HG03575 (cell line): ENCODE measurements around the gene COL4A2.

Source experiments
- ATAC-seq: cut with Tn5 transposase; IDR thresholded peaks from one replicate; pipeline ENCODE4 v1.9.1; 2021; ENCODE audit not compliant: unreplicated experiment, insufficient number of reproducible peaks, low FRiP score; ENCODE audit errors: extremely low read depth

COL4A2 gene

GRCh38 chr13:110506859-110507566 is 199.9 kb downstream of the COL4A2 start:
- no peak for ATAC-seq

GRCh38 chr13:110507678-110508381 is 200.7 kb downstream of the COL4A2 start:
- no peak for ATAC-seq

GRCh38 chr13:110509478-110509926 is 202.4 kb downstream of the COL4A2 start:
- ATAC-seq, result no peak

DNA sequence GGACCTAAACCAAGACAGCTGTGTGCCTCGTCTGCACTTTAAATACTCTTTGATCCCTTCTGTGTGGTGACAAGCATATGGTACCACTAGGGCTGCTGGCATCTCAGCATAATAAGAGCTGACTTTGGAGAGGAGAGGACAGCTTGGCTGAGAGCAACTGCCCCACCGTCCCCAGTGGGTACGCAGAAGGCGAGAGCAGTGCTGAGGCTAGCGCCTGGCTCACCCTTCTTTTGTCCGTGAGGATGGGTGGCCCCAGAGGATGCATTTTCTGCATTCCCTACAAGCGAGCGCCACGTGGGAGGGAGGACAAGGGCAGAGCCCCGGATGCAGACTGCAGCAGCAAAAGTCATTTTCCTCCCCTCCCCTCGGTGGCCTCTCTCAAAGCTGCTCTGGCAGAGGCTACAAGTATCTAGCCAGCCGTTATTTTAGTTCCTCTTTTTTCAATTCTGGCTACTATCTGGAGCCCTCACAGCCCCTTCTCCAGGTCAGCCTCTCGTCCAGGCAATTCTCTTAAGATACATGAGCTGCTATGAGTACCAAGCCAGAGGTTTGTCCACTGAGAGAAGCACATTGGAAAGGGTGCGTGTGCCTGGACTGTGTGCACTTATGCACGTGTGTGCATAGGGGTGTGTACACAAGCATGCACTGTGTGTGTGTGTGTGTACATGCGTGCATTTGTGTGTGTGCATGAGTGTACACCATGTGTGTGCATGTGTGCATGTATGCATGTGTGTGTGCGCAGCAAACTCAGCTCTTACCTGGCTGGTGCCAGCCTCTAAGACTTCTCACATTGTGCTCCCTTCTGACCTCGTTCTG is 203.1 kb downstream of the COL4A2 start:
- no peak for ATAC-seq

GRCh38 chr13:110511509-110512181 is 204.6 kb downstream of the COL4A2 start:
- no peak for ATAC-seq

GRCh38 chr13:110512198-110512740 is 205.2 kb downstream of the COL4A2 start:
- no peak for ATAC-seq

DNA sequence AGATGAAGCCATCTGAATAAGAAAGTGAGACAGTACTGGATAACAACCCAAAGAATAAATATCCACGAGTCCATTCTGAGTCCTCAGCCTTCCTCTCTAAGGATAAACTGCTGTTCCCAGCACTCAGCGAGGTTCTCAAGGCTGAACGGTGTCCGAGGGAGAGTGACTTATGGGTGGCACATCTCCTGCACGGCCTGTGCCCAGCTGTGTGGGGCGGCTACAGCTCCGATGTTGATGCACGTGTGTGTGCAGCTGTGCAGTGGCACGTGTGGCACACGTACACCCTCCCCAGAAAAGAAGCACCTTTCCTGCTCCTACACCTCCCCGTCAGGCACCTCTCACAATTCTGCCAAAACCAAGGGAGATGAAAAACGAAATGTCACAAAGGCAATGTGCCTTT is 209.4 kb downstream of the COL4A2 start:
- ATAC-seq, result no peak

- ATAC-seq, result no peak
Observed at GRCh38 chr13:110517505-110518225, 210.6 kb downstream of the COL4A2 start.

- no peak for ATAC-seq
Observed at GRCh38 chr13:110518226-110518525, 211.1 kb downstream of the COL4A2 start.

DNA sequence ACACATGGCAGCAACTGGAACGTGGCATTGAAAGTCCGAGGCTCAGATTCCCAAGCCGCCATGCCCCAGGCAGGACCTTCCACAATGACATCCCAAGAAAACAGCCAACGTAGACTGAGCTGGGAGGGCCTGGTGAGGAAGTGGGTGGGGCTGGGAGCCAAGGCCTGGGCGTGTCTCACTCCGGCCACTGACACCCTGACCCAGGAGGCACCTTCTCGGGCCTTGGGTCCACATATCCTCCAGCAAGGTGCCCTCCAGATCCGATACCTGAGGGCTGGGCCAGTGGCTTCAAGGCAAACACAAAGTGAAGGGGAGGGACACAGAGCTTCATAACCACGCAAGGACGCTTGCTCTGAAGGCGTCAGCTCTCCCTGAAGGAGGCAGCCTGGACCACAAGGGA is 211.5 kb downstream of the COL4A2 start:
- no peak for ATAC-seq

- ATAC-seq, result no peak
Observed at GRCh38 chr13:110519046-110519445, 212.0 kb downstream of the COL4A2 start.

- ATAC-seq, result no peak
Observed at GRCh38 chr13:110519506-110519905, 212.4 kb downstream of the COL4A2 start.

DNA sequence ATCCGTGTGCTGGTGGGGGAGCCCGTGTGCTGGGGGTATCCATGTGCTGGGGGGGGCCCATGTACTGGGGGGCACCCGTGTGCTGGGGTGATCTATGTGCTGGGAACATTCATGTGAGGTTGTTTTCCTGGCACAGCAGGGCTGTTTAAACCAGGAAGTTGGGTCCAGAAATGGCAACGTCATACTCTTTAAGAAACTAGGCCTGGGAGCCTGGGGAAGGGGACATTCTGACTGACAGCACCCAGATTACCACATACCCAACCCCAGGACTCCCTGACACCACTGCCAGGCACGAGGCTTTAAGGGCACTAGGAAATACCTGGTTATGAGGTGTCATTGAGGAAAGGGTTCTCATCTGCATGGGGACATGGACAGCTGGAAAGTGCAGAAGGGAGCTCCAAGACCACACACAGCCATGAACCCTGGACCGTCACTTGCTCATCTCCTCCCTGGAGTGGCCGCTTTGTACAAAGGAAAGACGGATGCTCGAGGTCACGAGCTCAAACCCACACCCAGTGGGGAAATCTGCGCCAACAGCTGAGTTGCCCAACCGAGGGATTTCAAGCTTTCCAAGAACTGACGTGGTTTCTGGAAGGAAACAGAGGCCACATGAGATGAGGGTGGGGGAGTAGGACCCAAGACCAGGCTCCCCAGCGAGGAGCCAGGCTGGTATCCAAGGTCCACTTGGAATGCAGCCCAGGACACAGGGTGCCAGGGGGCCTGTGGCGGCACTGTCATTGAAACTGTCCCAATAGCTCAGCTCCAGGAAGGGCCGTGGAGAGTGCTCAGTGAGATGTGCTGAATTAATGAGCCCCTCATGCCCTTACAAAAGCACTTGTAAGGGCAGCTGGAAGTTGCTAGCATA is 213.6 kb downstream of the COL4A2 start:
- no peak for ATAC-seq

DNA sequence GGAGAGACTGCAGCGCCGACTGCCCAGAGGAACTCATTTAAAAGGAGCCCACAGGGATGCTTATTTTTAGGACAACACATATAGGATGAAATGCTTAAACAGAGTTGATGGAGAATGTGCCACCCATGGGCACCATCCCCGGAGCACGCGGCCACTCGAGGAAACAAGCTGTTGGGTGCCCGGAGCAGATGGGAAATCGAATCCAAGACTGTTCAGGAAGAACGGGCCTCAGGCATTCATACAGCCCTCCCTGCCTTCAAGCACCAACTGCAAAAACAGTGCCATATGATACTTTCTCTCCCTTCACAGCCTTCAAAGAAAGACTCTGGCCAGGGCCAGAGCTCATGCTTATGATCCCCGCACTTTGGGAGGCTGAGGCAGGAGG is 214.2 kb downstream of the COL4A2 start:
- no peak for ATAC-seq

DNA sequence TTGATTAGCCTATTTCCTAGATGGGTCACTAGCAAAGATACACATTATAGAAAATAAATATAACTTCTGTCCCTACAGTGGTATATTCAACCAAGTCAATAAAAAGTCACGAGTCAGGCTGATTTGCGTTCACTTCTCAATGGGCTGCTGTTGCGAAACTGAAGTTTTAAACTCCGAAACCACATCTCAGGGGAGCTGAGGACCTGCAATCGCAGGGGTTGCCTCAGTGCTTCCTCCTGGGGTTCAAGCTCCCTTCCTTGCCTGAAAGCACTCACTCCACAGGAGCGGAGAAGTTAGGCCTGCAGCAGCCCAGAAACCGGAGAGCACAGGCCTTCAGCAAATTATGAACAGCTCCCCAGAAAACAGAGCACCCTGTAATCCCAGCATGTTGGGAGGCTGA is 214.9 kb downstream of the COL4A2 start:
- no peak for ATAC-seq

DNA sequence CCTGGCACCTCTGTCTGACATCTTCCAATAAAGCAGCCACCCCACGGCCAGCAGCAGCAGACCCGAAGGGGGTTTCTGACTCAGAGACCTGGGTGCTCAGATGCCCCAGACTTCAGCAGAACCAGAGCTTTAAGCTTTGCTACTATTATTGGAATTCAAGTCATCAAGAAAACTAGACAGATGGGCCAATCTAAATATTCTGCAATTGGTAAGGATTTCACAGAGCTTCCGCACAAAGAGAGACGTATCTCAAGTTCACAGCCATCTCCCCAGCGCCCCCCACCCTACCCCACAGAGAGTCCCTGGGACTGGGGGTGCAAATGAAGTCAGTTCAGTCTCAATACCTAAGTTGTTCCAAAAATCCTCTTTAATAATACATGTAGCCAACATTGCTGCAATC is 215.6 kb downstream of the COL4A2 start:
- ATAC-seq, result no peak

GRCh38 chr13:110523180-110523579 is 216.1 kb downstream of the COL4A2 start:
- ATAC-seq, result no peak
